SK-N-SH (cell line): ENCODE results near the gene TMEM229A. TPM values are rescaled to one million over a fixed set of nuclear protein-coding genes. Genes with fewer than 3 reads are reported as not detected.
A peak's percentile ranks its signal among the peaks of the same experiment; 100 is the strongest.

Source experiments
- CTCF ChIA-PET: fragments of 300-600, 350-600 bp; formaldehyde crosslinking; extraction: SDS; loops from one replicate; lab custom pipeline; 2021; lab: Yijun Ruan, JAX
- POLR2A ChIA-PET: fragments of 350-600 bp; sonication (Branson Sonifier 250); formaldehyde crosslinking; extraction: SDS; loops from one replicate; lab custom pipeline; 2020; ENCODE audit warnings: antibody characterized with exemption, inconsistent platforms; lab: Yijun Ruan, JAX
- DNase-seq: peaks from one replicate; pipeline ENCODE4 v3.0.0; 2012
- H2AFZ ChIP-seq: fragments of 200-600 bp; sonication (generic); 2 replicates; pipeline ENCODE4 v1.8.1; 2016; ENCODE audit warnings: antibody characterized with exemption, mild to moderate bottlenecking, low read depth
- H3F3A ChIP-seq: fragments of 200-600 bp; sonication (generic); replicated peaks from 2 replicates; pipeline ENCODE3; 2016; ENCODE audit warnings: antibody characterized with exemption, mild to moderate bottlenecking; ENCODE audit not compliant: insufficient read depth
- H3K27ac ChIP-seq, 2 experiments: fragments of 200-500 bp in 1 of 2; fragments of 200-600 bp in 1 of 2; sonication (Bioruptor generic) in 1 of 2; sonication (generic), shearing (Covaris generic) in 1 of 2; 2 replicates each; pipeline versions ENCODE4 v1.5.1 to v1.6.1; 2014 to 2016; ENCODE audit warnings: low read depth in 2 of 2, inconsistent platforms in 1 of 2, low read length in 1 of 2, mild to moderate bottlenecking in 1 of 2, mixed read lengths in 1 of 2
- H3K27me3 ChIP-seq: fragments of 200-600 bp; sonication (generic), shearing (Covaris generic); 2 replicates; pipeline ENCODE4 v1.6.1; 2016; ENCODE audit warnings: mixed run types; ENCODE audit not compliant: insufficient read depth
- H3K36me3 ChIP-seq, 2 experiments: fragments of 200-500 bp in 1 of 2; fragments of 200-600 bp in 1 of 2; sonication (Bioruptor generic) in 1 of 2; sonication (generic) in 1 of 2; replicated peaks in 1 of 2; 2 replicates each; pipeline versions ENCODE3 to v1.5.1; 2014 to 2016; ENCODE audit warnings: low read length in 1 of 2, mild to moderate bottlenecking in 1 of 2; ENCODE audit not compliant: insufficient read depth in 2 of 2, control insufficient read depth in 1 of 2
- H3K4me1 ChIP-seq, 2 experiments: fragments of 200-500 bp in 1 of 2; fragments of 200-600 bp in 1 of 2; sonication (Bioruptor generic) in 1 of 2; sonication (generic), shearing (Covaris generic) in 1 of 2; 2 replicates each; pipeline versions ENCODE4 v1.5.1 to v1.6.1; 2014 to 2016; ENCODE audit warnings: low read depth in 1 of 2, low read length in 1 of 2, mixed run types in 1 of 2; ENCODE audit not compliant: insufficient read depth in 2 of 2, control insufficient read depth in 1 of 2
- H3K4me2 ChIP-seq: fragments of 200-600 bp; sonication (generic), shearing (Covaris generic); 2 replicates; pipeline ENCODE4 v1.6.1; 2017; ENCODE audit warnings: mixed run types
- H3K4me3 ChIP-seq, 2 experiments: fragments of 200-500 bp in 1 of 2; fragments of 200-600 bp in 1 of 2; sonication (Bioruptor generic) in 1 of 2; sonication (generic), shearing (Covaris generic) in 1 of 2; 2 replicates each; pipeline versions ENCODE4 v1.5.1 to v1.8.1; 2014 to 2016; ENCODE audit warnings: low read depth in 2 of 2, inconsistent platforms in 1 of 2, low read length in 1 of 2, mild to moderate bottlenecking in 1 of 2, mixed read lengths in 1 of 2, moderate library complexity in 1 of 2
- H3K79me2 ChIP-seq: fragments of 200-600 bp; sonication (generic); 2 replicates; pipeline ENCODE4 v1.8.1; 2017; ENCODE audit warnings: mild to moderate bottlenecking; ENCODE audit not compliant: insufficient read depth
- H3K9ac ChIP-seq: fragments of 200-600 bp; sonication (generic); 2 replicates; pipeline ENCODE4 v1.6.1; 2017; ENCODE audit warnings: mixed run types
- H3K9me2 ChIP-seq: fragments of 200-600 bp; sonication (generic); 2 replicates; pipeline ENCODE4 v1.6.1; 2017; ENCODE audit warnings: mixed run types
- H3K9me3 ChIP-seq: fragments of 200-600 bp; sonication (generic); 2 replicates; pipeline ENCODE4 v1.6.1; 2017; ENCODE audit warnings: mixed run types, mild to moderate bottlenecking, moderate library complexity
- H4K20me1 ChIP-seq: fragments of 200-600 bp; sonication (generic); 2 replicates; pipeline ENCODE4 v1.6.1; 2017; ENCODE audit warnings: mild to moderate bottlenecking, mixed run types; ENCODE audit not compliant: insufficient read depth
- EP300 ChIP-seq, 2 experiments: IDR thresholded peaks; 2 replicates each; pipeline versions ENCODE4 v1.4.0 to v1.6.1; 2012; ENCODE audit warnings: borderline replicate concordance in 1 of 2, low read depth in 1 of 2, low read length in 1 of 2
- FOXM1 ChIP-seq: IDR thresholded peaks from 2 replicates; pipeline ENCODE4 v1.4.0; 2012; ENCODE audit warnings: low read depth, mild to moderate bottlenecking
- MAX ChIP-seq: IDR thresholded peaks from 2 replicates; pipeline ENCODE4 v1.4.0; 2012; ENCODE audit warnings: low read depth
- MEF2A ChIP-seq: IDR thresholded peaks from 2 replicates; pipeline ENCODE4 v1.4.0; 2012; ENCODE audit warnings: low read depth, borderline replicate concordance
- MXI1 ChIP-seq: IDR thresholded peaks from 2 replicates; pipeline ENCODE4 v1.6.1; 2012; ENCODE audit warnings: mild to moderate bottlenecking, low read depth, low read length, improper control_type of control experiment
- NRF1 ChIP-seq: IDR thresholded peaks from 2 replicates; pipeline ENCODE4 v1.6.1; 2012; ENCODE audit warnings: low read depth, mild to moderate bottlenecking, low read length
- RAD21 ChIP-seq: IDR thresholded peaks from 2 replicates; pipeline ENCODE4 v1.6.1; 2012; ENCODE audit warnings: mild to moderate bottlenecking, low read length
- RCOR1 ChIP-seq: fragments of 150-350 bp; IDR thresholded peaks from 2 replicates; pipeline ENCODE4 v1.6.1; 2017; ENCODE audit warnings: antibody characterized with exemption, low read length
- REST ChIP-seq: IDR thresholded peaks from 2 replicates; pipeline ENCODE4 v1.6.1; 2012; ENCODE audit warnings: mild to moderate bottlenecking, low read depth, low read length, moderate library complexity
- RXRA ChIP-seq: IDR thresholded peaks from 2 replicates; pipeline ENCODE4 v1.4.0; 2012; ENCODE audit warnings: low read depth, mild to moderate bottlenecking, borderline replicate concordance
- SIN3A ChIP-seq: IDR thresholded peaks from 2 replicates; pipeline ENCODE4 v1.6.1; 2012; ENCODE audit warnings: low read depth, mild to moderate bottlenecking, low read length, moderate library complexity, borderline replicate concordance
- ZBTB33 ChIP-seq: IDR thresholded peaks from 2 replicates; pipeline ENCODE4 v1.4.0; 2012; ENCODE audit warnings: low read depth, borderline replicate concordance
- WGBS: methylation state at CpG from one replicate; pipeline ENCODE4 v1.1.6; 2017; ENCODE audit warnings: low lambda C conversion rate; 5-methylcytosine and 5-hydroxymethylcytosine counted together
- polyA plus RNA-seq, 3 experiments: library from polyadenylated mRNA; depleted of rRNA; stranded (reverse); fragments of >200 nt; gene quantifications; 2 replicates each; pipeline ENCODE4 v1.2.3, GENCODE V29; 2012
- TF ChIP-seq, protein P1 (sequence below): IDR thresholded peaks from 2 replicates; pipeline ENCODE4; 2012

Gene TMEM229A
- polyA plus RNA-seq, 1 of the 3 experiments (the other 2 are of a cell fraction): 0.35 TPM

- H3K9me2 ChIP-seq: 0 out of 2 replicates have a peak, but pooled peaks cover 3% of the 10 kb centered on the region
- no peak overlapping the region for H2AFZ ChIP-seq
- 26% methylated on average over 16 of the region's 16 CpGs for WGBS
- H3K79me2 ChIP-seq: no peaks in the 10 kb centered on the region
- H3K27ac ChIP-seq: peak overlapping the region in 1 of 2 experiments; percentile 90; a peak in 2 of 4 replicates
- CTCF ChIA-PET: interaction anchor here (1.0 to 4.0 kb wide), 7 partner anchors 11 to 750 kb away, joined by 3 to 27 read pairs (median 5); no protein-coding TSS in a partner anchor
- peaks cover 4 to 26% of the 10 kb centered on the region in 2 experiments; a peak in 3 of 4 replicates for H3K4me1 ChIP-seq
- DNase-seq: peak; percentile 55
- no peak overlapping the region for H3K9ac ChIP-seq
- H3K27me3 ChIP-seq: peaks cover 43% of the 10 kb centered on the region
- no peaks in the 10 kb centered on the region for H3K36me3 ChIP-seq
- H4K20me1 ChIP-seq: no peaks in the 10 kb centered on the region
- H3K4me2 ChIP-seq: peak overlapping the region; percentile 64
- peak in 1 of 2 experiments; percentile 76; a peak in 1 of 4 replicates for TF ChIP-seq EP300 (IDR thresholded peaks at IDR 0.05; ENCODE audit: borderline replicate concordance in 1 of 2, low read depth in 1 of 2, low read length in 1 of 2)
- TF ChIP-seq SIN3A: no peak
- peak; percentile 37; the same call in 1 of the 2 replicates for TF ChIP-seq RCOR1
- peak; percentile 56; the same call in 1 of the 2 replicates for TF ChIP-seq MXI1
- peak; percentile 17 for TF ChIP-seq RAD21
- TF ChIP-seq RXRA: no peak
- TF ChIP-seq, all 33 proteins: peak for 4
- Histone ChIP-seq H3F3A (no peaks in the 10 kb centered on the region), H3K4me3 (peak overlapping the region in 1 of 2 experiments; percentile 66; a peak in 2 of 4 replicates), H3K9me3 (no peaks in the 10 kb centered on the region)
- POLR2A ChIA-PET: interaction anchor here (1.1 to 4.3 kb wide), 7 partner anchors 10 to 476 kb away, joined by 3 to 84 read pairs (median 7); partner anchors contain the start of genes NDUFA5 and WASL
Observed at GRCh38 chr7:124033807-124034753, 1.2 kb upstream of the TMEM229A start.

DNA sequence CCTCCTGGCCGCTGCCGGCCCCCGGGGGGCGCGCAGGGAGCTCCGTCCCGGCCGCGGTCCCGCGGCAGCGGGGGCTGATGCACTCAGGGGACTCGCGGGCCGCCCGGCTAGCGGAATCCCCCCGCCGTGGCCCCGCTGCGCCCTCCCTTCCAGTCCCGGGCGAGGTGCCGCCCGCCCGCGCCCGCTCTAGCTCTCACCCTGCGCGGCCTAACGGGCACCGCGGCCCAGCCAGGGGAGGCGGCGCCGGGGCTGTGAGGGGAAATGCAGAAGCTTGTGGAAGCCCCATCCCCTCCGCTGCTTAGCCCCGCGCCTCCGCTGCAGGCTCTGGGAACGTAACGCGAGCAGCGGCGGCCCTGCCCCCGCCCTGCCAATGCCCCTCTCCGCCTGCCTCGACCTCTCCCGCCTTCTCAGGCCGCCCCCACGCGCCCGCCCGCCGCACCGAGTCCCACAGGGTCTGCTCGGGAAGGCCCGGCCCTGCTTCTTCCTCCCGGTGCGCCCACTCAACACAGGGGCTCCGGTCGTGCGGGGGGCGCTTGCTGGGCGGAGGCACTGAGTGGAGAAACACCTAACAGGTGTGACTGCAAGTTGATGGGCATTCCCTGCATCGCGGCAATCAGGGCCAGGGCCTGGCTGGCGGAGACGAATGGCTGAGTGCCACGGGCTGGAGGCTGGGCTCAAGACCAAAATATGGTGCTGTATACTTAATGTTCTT, 384 bp upstream of the TMEM229A start:
- peak overlapping the region; percentile 43 to 66 for H3K4me3 ChIP-seq
- TF ChIP-seq MEF2A (no peak), FOXM1 (no peak), RXRA (no peak), MXI1 (no peak; the same call in none of the 2 replicates), ZBTB33 (no peak), MAX (no peak), NRF1 (no peak), REST (no peak)
- TF ChIP-seq, protein P1, sequence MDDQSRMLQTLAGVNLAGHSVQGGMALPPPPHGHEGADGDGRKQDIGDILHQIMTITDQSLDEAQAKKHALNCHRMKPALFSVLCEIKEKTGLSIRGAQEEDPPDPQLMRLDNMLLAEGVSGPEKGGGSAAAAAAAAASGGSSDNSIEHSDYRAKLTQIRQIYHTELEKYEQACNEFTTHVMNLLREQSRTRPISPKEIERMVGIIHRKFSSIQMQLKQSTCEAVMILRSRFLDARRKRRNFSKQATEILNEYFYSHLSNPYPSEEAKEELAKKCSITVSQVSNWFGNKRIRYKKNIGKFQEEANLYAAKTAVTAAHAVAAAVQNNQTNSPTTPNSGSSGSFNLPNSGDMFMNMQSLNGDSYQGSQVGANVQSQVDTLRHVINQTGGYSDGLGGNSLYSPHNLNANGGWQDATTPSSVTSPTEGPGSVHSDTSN: no peak

More for the DNA sequence above, 384 bp upstream of the TMEM229A start:
- no peak overlapping the region for H2AFZ ChIP-seq
- 0 out of 2 replicates have a peak, but pooled peaks cover 3% of the 10 kb centered on the region for H3K9me2 ChIP-seq
- H3K27me3 ChIP-seq: peaks cover 43% of the 10 kb centered on the region
- peak overlapping the region; percentile 64 for H3K4me2 ChIP-seq
- peak overlapping the region in 1 of 2 experiments; percentile 90; a peak in 2 of 4 replicates for H3K27ac ChIP-seq
- H3K9me3 ChIP-seq: no peaks in the 10 kb centered on the region
- WGBS: 5% methylated on average over 26 of the region's 70 CpGs
- no peaks in the 10 kb centered on the region for H3K36me3 ChIP-seq
- H3K79me2 ChIP-seq: no peaks in the 10 kb centered on the region
- POLR2A ChIA-PET: interaction anchor here (0.6 to 4.3 kb wide), 11 partner anchors 10 to 476 kb away, joined by 3 to 84 read pairs (median 3); partner anchors contain the start of genes NDUFA5 and WASL
- CTCF ChIA-PET: interaction anchor here (0.6 to 4.0 kb wide), 10 partner anchors 10 to 751 kb away, joined by 3 to 27 read pairs (median 4); no protein-coding TSS in a partner anchor
- H3K4me1 ChIP-seq: peaks cover 4 to 26% of the 10 kb centered on the region in 2 experiments; a peak in 3 of 4 replicates
- H3F3A ChIP-seq: no peaks in the 10 kb centered on the region
- H3K9ac ChIP-seq: no peak overlapping the region
- H4K20me1 ChIP-seq: no peaks in the 10 kb centered on the region
- DNase-seq: peak; percentile 85
